Measurements from ENCODE around the gene RANBP1.

The RANBP1 gene

GRCh38 chr22:20175597-20175900 lies 59.6 kb downstream of the RANBP1 start:
- no peak for DNase-seq

GRCh38 chr22:20176421-20177085 lies 60.6 kb downstream of the RANBP1 start:
- no peak for DNase-seq
